ENCODE data around the gene TMX1. TPM values are rescaled to one million over a fixed set of nuclear protein-coding genes. Genes with fewer than 3 reads are reported as not detected.

TMX1 gene
- total RNA-seq, 1 donor from 2014 or later: 24.6 TPM

- intact Hi-C loops (cut with micrococcal nuclease): loop anchor here (1.0 to 10.0 kb wide), 3 partner anchors 8 to 1664 kb away; partner anchors contain the start of genes GNPNAT1, RPS29 and TMX1
- no peak for TF ChIP-seq CTCF (IDR thresholded peaks at IDR 0.05)
- Mint-ChIP-seq H3K9me3 (no peaks in the 10 kb centered on the region), H3K27ac (peak overlapping the region; percentile 43), H3K27me3 (no peaks in the 10 kb centered on the region), H3K36me3 (ENCODE audit: low read depth) (peaks cover 69% of the 10 kb centered on the region), H3K4me1 (peaks cover 35% of the 10 kb centered on the region), H3K4me3 (peak overlapping the region; percentile 16)
- no peak for DNase-seq
- ChIA-PET POLR2A (no interaction called here), CTCF (no interaction called here)
- peak; percentile 72 for ATAC-seq (ENCODE audit: low read depth)
Observed at GRCh38 chr14:51248016-51248987, 8.3 kb downstream of the TMX1 start.

- no peak for ATAC-seq (ENCODE audit: low read depth)
Observed at GRCh38 chr14:51251486-51251885, 11.4 kb downstream of the TMX1 start.

GRCh38 chr14:51253880-51254279, 13.8 kb downstream of the TMX1 start:
- CTCF ChIA-PET: no interaction called here
- H3K36me3 Mint-ChIP-seq (ENCODE audit: low read depth): peaks cover 70% of the 10 kb centered on the region
- POLR2A ChIA-PET: no interaction called here
- no peak for DNase-seq
- intact Hi-C loops (cut with micrococcal nuclease): no loop called here
- no peak overlapping the region for H3K27ac Mint-ChIP-seq
- H3K27me3 Mint-ChIP-seq: no peaks in the 10 kb centered on the region
- H3K4me3 Mint-ChIP-seq: no peak overlapping the region
- TF ChIP-seq CTCF (IDR thresholded peaks at IDR 0.05): no peak
- no peaks in the 10 kb centered on the region for H3K9me3 Mint-ChIP-seq
- no peak for ATAC-seq (ENCODE audit: low read depth)
- peaks cover 2% of the 10 kb centered on the region for H3K4me1 Mint-ChIP-seq

More at GRCh38 chr14:51251486-51251885, 11.4 kb downstream of the TMX1 start:
- Mint-ChIP-seq H3K9me3 (no peaks in the 10 kb centered on the region), H3K36me3 (ENCODE audit: low read depth) (peaks cover 70% of the 10 kb centered on the region), H3K27me3 (no peaks in the 10 kb centered on the region), H3K27ac (no peak overlapping the region), H3K4me1 (peaks cover 16% of the 10 kb centered on the region), H3K4me3 (no peak overlapping the region)
- ChIA-PET CTCF (no interaction called here), POLR2A (no interaction called here)
- intact Hi-C loops (cut with micrococcal nuclease): no loop called here
- no peak for DNase-seq
- TF ChIP-seq CTCF (IDR thresholded peaks at IDR 0.05): no peak

- Mint-ChIP-seq H3K36me3 (ENCODE audit: low read depth) (peaks cover 58% of the 10 kb centered on the region), H3K9me3 (no peaks in the 10 kb centered on the region), H3K27ac (no peak overlapping the region), H3K4me1 (peaks cover 3% of the 10 kb centered on the region), H3K27me3 (no peaks in the 10 kb centered on the region), H3K4me3 (no peak overlapping the region)
- CTCF ChIA-PET: no interaction called here
- intact Hi-C loops (cut with micrococcal nuclease): no loop called here
- ATAC-seq (ENCODE audit: low read depth) (no peak), DNase-seq (no peak)
- POLR2A ChIA-PET: no interaction called here
- no peak for TF ChIP-seq CTCF (IDR thresholded peaks at IDR 0.05)
Observed at GRCh38 chr14:51258280-51258679, 18.2 kb downstream of the TMX1 start.

- no peak overlapping the region for H3K4me3 Mint-ChIP-seq
- no peak overlapping the region for H3K27ac Mint-ChIP-seq
- ChIA-PET POLR2A (no interaction called here), CTCF (no interaction called here)
- no peak for TF ChIP-seq CTCF (IDR thresholded peaks at IDR 0.05)
- intact Hi-C loops (cut with micrococcal nuclease): no loop called here
- H3K36me3 Mint-ChIP-seq (ENCODE audit: low read depth): peaks cover 55% of the 10 kb centered on the region
- no peaks in the 10 kb centered on the region for H3K27me3 Mint-ChIP-seq
- DNase-seq: no peak
- H3K4me1 Mint-ChIP-seq: peaks cover 3% of the 10 kb centered on the region
- no peak for ATAC-seq (ENCODE audit: low read depth)
- H3K9me3 Mint-ChIP-seq: no peaks in the 10 kb centered on the region
Observed at GRCh38 chr14:51258788-51259187, 18.7 kb downstream of the TMX1 start.

Measured in activated B cell treated with CpG ODN at 0.5 μM for 24 hours (primary cell).